Lower leg skin (tissue), 3 donors: ENCODE data around the gene KNTC1.

ENCODE experiments used
- CTCF ChIP-seq, 3 donors: fragments of 450-650 bp; IDR thresholded peaks; one replicate each; pipeline ENCODE4 v1.5.1; 2016; ENCODE audit warnings: antibody characterized with exemption in 3 of 3, mild to moderate bottlenecking in 3 of 3, moderate library complexity in 2 of 3
- POLR2A ChIP-seq, 2 donors: fragments of 450-650 bp; IDR thresholded peaks; one replicate each; pipeline ENCODE4 v1.6.1; 2016 to 2017; ENCODE audit warnings: antibody characterized with exemption in 2 of 2, mild to moderate bottlenecking in 1 of 2, moderate library complexity in 1 of 2

GRCh38 chr12:122544537-122544936, 17.5 kb downstream of the KNTC1 start:
- TF ChIP-seq CTCF (IDR thresholded peaks at IDR 0.05) (no peak), POLR2A (IDR thresholded peaks at IDR 0.05) (no peak)
